ENCODE results near the gene TMEM26. TPM values are rescaled to one million over a fixed set of nuclear protein-coding genes. Genes with fewer than 3 reads are reported as not detected.

The TMEM26 gene
- total and polyA plus RNA-seq, 12 donors = 0.06 to 0.88 (median 0.32) TPM

DNA sequence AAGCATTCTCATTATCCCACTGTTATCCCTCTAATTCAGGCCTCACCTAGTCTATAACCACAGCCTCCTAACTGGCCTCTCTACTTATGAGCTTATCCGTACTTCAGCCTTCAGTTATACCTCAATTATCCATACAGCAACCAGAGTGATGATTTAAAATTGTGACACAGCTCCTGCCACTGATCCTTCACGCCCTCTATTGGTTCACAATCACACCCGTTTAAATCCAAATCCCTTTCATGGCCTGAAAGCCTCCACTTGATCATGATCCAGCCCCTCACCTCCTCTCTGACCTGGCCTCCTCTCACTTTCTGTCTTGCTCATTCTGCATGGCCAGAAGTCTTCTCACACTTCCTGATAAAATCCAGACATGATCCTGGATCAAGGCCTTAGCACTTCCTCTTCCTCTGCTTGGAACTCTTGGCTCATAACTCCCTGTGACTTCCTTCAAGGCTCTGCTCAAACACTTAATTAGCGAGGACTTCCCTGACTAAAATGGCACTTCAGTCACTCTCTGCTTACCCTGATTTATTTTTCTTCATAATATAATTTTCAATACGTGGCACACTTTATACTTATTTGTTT, 19.0 kb upstream of the TMEM26 start:
- TF ChIP-seq CTCF (IDR thresholded peaks at IDR 0.05) = no peak
- Histone ChIP-seq H3K9me3 (no peaks in the 10 kb centered on the region), H3K27me3 (no peaks in the 10 kb centered on the region), H3K4me1 (peaks cover 0 to 9% (median 0%) of the 10 kb centered on the region in 9 donors), H3K27ac (peak overlapping the region in 2 of 10 donors; percentile 27 to 39), H3K4me3 (no peak overlapping the region), H3K36me3 (no peaks in the 10 kb centered on the region)
- intact Hi-C loops (cut with DNase I) = no loop called here
- DNase-seq (no peak), ATAC-seq (peak in 4 of 8 donors; percentile 54 to 76 (median 65))
- WGBS, 2 donors = 63 to 65% methylated on average over 5 of the region's 5 CpGs

- Histone ChIP-seq H3K27me3 (no peaks in the 10 kb centered on the region), H3K36me3 (no peaks in the 10 kb centered on the region), H3K4me1 (peaks cover 0 to 9% (median 0%) of the 10 kb centered on the region in 9 donors), H3K9me3 (no peaks in the 10 kb centered on the region), H3K27ac (no peak overlapping the region), H3K4me3 (no peak overlapping the region)
- ATAC-seq (no peak), DNase-seq (no peak)
- intact Hi-C loops (cut with DNase I) = no loop called here
- TF ChIP-seq CTCF (IDR thresholded peaks at IDR 0.05) = no peak
- 96 to 97% methylated on average over 2 of the region's 2 CpGs for WGBS, 2 donors
These were observed 18.3 kb upstream of the TMEM26 start for GRCh38 chr10:61471491-61471890.

GRCh38 chr10:61470740-61471139, 17.6 kb upstream of the TMEM26 start:
- Histone ChIP-seq H3K27ac (no peak overlapping the region), H3K4me1 (peaks cover 0 to 9% (median 0%) of the 10 kb centered on the region in 9 donors), H3K4me3 (no peak overlapping the region), H3K9me3 (no peaks in the 10 kb centered on the region), H3K36me3 (no peaks in the 10 kb centered on the region), H3K27me3 (no peaks in the 10 kb centered on the region)
- WGBS, 2 donors = 96 to 98% methylated on average over 2 of the region's 2 CpGs
- no peak for TF ChIP-seq CTCF (IDR thresholded peaks at IDR 0.05)
- ATAC-seq = no peak
- no peak for DNase-seq
- intact Hi-C loops (cut with DNase I) = no loop called here

DNA sequence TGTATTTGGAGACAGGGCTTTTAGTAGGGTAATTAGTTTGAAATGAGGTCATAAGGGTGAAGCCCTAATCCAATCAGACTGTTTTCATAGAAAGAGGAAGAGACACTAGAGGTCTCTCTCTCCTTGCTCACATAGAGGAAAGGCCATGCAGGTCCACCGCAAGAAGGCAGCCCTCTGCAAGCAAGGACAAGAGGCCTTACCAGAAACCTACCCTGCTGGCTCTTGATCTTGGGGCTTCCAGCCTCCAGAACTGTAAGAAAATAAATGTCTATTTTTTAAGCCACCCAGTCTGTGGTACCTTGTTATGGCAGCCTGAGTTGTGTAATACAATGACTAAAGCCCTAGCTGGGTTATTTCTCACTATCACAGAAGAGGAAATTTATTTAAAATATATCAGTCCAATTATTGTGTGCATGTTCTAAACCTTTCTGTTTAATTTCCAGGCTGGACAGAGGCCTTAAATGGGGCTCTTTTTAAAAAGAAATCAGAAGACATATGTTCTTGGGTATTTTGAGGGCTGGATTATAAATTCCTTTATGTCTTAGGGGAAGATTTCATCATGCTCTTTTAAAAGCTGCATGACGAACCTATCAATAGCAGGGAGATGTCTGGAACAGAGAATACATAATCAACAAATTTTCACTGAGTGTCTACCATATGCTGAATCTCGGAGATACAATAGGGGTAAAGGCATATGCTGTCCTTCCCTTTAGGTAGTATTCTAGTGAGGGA, 12.9 kb upstream of the TMEM26 start:
- DNase-seq (no peak), ATAC-seq (no peak)
- peaks cover 0 to 20% (median 0%) of the 10 kb centered on the region in 9 donors for H3K4me1 ChIP-seq
- H3K27me3 ChIP-seq = no peaks in the 10 kb centered on the region
- TF ChIP-seq CTCF (IDR thresholded peaks at IDR 0.05) = no peak
- intact Hi-C loops (cut with DNase I) = no loop called here
- H3K9me3 ChIP-seq = no peaks in the 10 kb centered on the region
- no peak overlapping the region for H3K27ac ChIP-seq
- WGBS, 2 donors = 91 to 95% methylated on average over 3 of the region's 3 CpGs
- no peak overlapping the region for H3K4me3 ChIP-seq
- no peaks in the 10 kb centered on the region for H3K36me3 ChIP-seq
